GM19035 (cell line): Measurements from ENCODE around the gene RMND5B.
"Not testable (repeated sequence)": the region's sequence is repeated elsewhere in the genome, so short reads cannot be mapped to it uniquely, and the experiment has no call there.

Experiments
- ATAC-seq: cut with Tn5 transposase; IDR thresholded peaks from one replicate; pipeline ENCODE4 v1.9.1; 2021; ENCODE audit not compliant: unreplicated experiment

The RMND5B gene

GRCh38 chr5:178165581-178165980 lies 34.8 kb downstream of the RMND5B start:
- ATAC-seq: no peak

- ATAC-seq: no peak
Observed at GRCh38 chr5:178170455-178170854, 39.6 kb downstream of the RMND5B start.

GRCh38 chr5:178174456-178174855 lies 43.6 kb downstream of the RMND5B start:
- no peak for ATAC-seq

GRCh38 chr5:178176791-178177190 lies 46.0 kb downstream of the RMND5B start:
- no peak for ATAC-seq

GRCh38 chr5:178177569-178177968 lies 46.8 kb downstream of the RMND5B start:
- no peak for ATAC-seq

GRCh38 chr5:178180141-178180863 lies 49.5 kb downstream of the RMND5B start:
- ATAC-seq: no peak

GRCh38 chr5:178182158-178182876 lies 51.5 kb downstream of the RMND5B start:
- no peak for ATAC-seq

- ATAC-seq: no peak
Observed at GRCh38 chr5:178186427-178186826, 55.6 kb downstream of the RMND5B start.

GRCh38 chr5:178187014-178187413 lies 56.2 kb downstream of the RMND5B start, which contains the start of gene GMCL2:
Gene GMCL2, minus strand, starts transcription at chr5:178187371. Its CDS starts 72 bp downstream, at chr5:178187299.
- no peak for ATAC-seq

GRCh38 chr5:178189433-178189832 lies 58.6 kb downstream of the RMND5B start:
- no peak for ATAC-seq

GRCh38 chr5:178191661-178192060 lies 60.8 kb downstream of the RMND5B start:
- ATAC-seq: no peak

GRCh38 chr5:178192244-178192643 lies 61.4 kb downstream of the RMND5B start:
- no peak for ATAC-seq

- no peak for ATAC-seq
Observed at GRCh38 chr5:178192787-178193186, 62.0 kb downstream of the RMND5B start.

- ATAC-seq: no peak
Observed at GRCh38 chr5:178193251-178193809, 62.5 kb downstream of the RMND5B start.

GRCh38 chr5:178194026-178194425 lies 63.2 kb downstream of the RMND5B start:
- ATAC-seq: no peak

- no peak for ATAC-seq
Observed at GRCh38 chr5:178196281-178196812, 65.5 kb downstream of the RMND5B start.

GRCh38 chr5:178196986-178197385 lies 66.2 kb downstream of the RMND5B start:
- ATAC-seq: no peak

- ATAC-seq: not testable (repeated sequence)
Observed at GRCh38 chr5:178198151-178198550, 67.3 kb downstream of the RMND5B start.

- ATAC-seq: no peak
Observed at GRCh38 chr5:178198706-178199105, 67.9 kb downstream of the RMND5B start.

- ATAC-seq: no peak
Observed at GRCh38 chr5:178199581-178200434, 69.0 kb downstream of the RMND5B start.
